ACHN (cell line): ENCODE data around the gene WASHC4.
"Not testable (repeated sequence)": the region's sequence is repeated elsewhere in the genome, so short reads cannot be mapped to it uniquely, and the experiment has no call there.

Experiments used
- DNase-seq: peaks from one replicate; pipeline ENCODE4 v3.0.0-alpha.2; 2015
- in situ Hi-C: cut with HindIII; loops from 2 replicates; pipeline ENCODE4 v1.10.0; 2017; ENCODE audit warnings: low sequenced_read_pairs, low pct_ligation_motif_present, low pct_unique_long_range_greater_than_20kb

Gene WASHC4

DNA sequence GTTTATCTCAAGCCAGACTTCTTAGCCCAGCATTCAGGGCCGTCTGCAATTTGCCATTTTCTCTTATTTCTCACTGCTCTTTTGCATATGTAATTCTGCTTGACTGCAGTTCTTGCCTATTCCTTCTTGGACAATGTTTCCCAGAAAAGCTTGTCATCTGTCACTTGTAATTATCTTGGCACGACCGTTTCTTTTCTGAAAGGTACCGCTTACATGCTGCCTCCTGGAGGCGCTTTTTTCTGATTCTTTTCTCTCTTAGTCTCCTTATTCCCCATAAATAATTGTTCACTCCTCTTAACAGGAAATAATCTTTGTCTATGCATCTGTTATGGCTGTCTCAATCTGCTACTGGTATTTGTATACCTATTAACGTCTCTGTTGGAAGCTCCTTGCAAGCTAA, 22.0 kb upstream of the WASHC4 start:
- in situ Hi-C loops: no loop called here
- DNase-seq: no peak

DNA sequence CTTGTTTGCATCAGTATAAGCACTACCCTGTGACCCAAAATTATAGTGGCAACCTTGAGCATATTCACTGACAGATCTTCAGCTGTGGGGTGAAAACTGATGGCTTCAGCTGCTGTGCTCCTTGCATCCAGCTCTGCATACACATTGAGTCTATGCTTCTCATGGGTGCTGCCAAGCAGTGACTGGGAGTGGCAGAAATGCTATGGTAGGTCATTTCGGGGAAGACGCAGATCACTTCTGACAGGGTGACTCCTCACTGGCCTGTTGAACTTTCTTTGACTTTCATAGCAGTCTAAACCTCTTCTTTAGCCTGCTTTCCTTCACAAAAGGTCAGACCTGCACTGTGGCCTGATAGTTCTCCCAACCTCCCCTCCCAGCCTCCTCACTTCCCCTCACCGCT, 17.7 kb upstream of the WASHC4 start:
- DNase-seq: no peak
- in situ Hi-C loops: no loop called here

DNA sequence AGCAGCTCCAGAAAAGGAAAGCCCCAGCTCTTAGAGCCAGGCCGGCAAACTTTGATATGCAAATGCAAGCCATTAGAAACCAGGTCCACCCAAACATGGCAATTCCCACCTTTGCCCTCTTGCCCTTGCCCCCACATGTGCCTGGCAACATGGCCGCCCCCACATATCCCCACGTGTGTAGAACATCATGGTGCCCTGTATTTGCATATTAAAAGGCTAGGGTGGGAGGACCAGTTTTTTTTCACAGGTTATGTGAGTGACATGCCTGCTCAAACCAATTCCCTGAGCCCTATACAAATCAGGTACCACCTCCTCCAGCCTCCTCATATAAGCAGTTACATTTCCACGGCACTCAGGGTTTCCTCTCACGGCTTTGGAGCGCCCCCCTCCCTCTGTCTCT, 17.2 kb upstream of the WASHC4 start:
- no peak for DNase-seq
- in situ Hi-C loops: no loop called here

DNA sequence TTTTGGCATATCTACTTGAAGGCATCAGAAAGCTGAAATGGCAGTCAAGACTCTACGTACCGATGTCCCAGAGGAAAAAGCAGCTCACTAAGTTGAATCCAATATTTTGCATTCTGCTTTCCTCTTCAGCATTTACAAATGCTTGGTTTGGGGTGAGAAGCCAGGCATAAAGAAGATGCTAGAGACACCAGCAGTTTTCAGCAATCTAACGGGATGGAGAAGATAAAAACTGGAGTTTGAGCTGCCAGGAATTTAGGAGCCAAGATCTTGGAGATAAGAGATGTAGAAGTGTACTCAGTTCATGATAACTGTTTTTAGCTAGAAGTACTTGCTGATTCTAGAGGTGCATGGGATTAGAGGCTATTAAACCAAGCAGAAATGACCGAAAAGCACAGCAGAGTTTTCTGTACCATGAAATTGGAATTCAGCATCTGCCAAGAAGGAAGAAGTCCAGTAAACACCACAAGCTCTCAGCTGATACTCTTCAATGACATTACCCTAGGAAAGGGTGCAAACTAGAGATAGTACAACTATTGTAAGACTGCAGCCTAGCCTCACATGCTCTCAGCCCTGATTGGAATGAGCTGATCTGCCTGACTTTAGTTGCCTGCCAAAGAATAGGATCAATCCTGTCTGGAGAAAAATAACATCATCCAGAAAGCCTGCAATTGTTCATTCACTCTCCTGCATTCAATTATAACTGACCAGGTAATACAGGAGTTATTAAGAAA, 15.9 kb upstream of the WASHC4 start:
- DNase-seq: no peak
- in situ Hi-C loops: no loop called here

DNA sequence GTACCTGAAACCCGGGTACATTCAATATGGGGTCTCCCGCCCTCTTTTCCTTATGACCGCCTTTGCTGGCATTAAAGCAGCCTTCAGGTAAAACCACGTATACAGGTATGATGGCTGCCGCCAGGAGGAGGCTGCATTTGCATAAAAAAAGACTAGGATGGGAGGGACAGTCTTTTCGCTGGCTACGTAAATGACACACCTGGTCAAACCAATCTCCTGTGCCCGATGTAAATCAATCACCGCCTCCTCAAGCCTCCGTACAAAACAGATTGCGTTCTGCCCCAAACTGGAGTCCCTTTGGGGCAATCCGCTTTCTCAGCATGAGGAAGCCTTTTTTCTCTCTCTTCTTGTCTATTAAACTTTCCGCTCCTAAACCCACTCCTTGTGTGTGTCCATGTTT, 15.2 kb upstream of the WASHC4 start:
- in situ Hi-C loops: no loop called here
- DNase-seq: no peak

DNA sequence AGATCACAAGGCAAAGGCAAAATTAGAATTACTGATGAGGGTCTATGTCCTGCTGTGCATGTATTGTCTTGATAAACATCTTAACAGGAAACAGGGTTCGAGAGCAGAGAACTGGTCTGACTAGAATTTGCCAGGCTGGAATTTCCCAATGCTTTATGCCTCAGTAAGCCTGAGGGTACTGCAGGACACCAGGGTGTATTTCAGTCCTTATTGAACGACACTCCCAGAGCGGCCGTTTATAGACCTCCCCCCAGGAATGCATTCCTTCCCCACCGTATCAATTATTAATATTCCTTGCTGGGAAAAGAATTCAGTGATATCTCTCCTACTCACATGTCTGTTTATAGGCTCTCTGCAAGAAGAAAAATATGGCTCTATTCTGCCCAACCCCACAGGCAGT, 12.2 kb upstream of the WASHC4 start:
- in situ Hi-C loops, DNase-seq: not testable (repeated sequence)

DNA sequence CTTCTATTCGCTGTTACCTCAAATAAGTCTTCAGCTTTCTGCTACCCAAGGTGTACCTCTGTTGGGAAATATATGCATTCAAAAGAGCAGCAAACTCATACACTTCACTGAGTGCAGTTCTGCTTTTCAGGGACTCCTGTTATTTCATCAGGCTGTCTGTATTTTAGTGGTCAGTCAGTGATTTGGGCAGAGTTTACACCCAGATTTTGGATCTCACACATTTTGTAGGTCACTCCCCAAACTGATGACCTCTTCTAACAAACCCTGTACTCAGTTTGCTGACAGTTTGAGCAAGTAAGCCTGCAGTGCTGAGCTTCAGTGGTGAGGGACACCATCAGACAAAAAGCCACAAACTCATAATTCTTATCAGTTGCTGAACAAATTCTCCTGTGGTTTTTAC, 8.2 kb upstream of the WASHC4 start:
- DNase-seq: no peak
- in situ Hi-C loops: no loop called here

DNA sequence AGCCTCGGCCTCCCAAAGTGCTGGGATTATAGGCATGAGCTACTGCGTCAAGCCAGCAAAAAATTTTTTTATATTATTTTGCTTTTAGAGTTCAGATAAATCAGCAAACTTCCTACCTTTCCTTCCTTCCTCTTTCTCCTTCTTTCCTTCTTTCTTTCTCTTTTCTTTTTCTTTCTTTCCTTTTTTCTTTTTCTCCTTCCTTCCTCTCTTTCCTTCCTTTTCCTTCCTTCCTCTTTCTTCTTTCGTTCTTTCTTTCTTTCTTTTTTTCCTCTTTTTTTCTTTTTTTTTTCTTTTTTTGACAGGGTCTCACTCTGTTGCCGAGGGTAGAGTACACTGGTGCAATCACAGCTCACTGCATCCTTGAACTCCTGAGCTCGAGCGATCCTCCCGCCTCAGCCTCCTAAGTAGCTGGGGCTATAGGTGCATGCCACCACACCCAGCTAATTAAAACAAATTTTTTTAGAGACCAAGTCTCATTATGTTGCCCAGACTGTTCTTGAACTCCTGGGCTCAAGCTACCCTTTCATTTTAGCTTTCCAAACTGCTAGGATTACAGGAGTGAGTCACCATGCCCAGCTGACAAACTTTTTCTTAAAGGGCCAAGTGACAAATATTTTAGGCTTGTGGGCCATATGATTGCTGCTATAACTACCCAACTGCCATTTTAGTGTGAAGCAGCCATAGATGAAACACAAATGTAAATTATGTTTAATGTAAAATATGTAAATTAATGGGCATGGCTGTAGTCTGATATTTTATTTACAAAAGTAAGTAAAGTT, 7.1 kb upstream of the WASHC4 start:
- peak; percentile 56 for DNase-seq
- in situ Hi-C loops: no loop called here

DNA sequence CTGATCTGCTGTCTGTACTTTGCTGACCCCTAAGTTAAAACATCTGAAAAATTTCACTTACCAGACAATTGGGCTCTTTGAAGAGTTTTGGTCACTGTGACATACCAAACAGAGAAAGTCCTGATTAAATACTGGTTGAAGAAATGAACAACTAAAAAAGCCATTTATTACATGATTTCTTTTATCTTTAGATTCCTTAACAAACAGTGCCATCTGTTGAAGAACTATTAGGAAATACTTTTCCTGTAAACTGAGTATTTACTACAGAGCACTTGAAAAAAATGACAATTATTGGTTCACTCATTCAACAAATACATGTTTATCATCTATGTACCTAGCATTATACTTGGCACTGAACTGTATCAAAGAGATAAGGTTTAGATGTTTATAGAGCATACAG, 6.5 kb upstream of the WASHC4 start:
- DNase-seq: peak; percentile 41
- in situ Hi-C loops: no loop called here

DNA sequence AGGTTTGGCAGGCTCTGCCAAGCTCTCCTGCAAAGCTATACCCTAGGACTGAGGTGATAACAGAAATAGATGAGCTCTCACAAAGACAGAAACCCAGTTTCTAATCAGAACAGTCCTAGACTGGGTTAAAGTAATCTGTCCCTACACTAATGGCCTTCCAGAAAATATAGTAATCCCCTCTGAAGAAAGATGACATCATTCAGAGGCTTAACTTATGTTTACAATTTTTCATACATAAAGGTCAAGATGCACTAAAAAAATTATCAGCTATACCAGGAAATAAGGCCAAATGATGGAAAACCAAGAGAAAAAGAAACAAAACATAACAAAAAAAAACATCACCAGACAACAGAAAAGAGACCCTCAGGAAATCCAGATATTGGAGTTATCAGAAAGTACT, 4.9 kb upstream of the WASHC4 start:
- DNase-seq: no peak
- in situ Hi-C loops: no loop called here

DNA sequence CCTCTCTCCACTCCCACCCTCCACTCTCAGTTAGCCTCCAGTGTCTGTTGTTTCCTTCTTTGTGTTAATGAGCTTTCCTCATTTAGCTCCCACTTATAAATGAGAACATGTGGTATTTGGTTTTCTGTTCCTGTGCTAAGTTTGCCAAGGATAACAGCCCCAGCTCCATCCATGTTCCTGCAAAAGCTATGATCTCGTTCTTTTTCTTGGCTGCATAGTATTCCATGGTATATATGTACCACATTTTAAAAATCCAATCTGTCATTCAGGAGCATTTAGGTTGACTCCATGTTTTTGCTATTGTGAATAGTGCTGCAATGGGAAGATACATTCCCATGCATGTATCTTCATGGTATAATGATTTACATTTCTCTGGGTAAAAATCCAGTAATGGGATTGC, 2.8 kb upstream of the WASHC4 start:
- in situ Hi-C loops: no loop called here
- DNase-seq: no peak

DNA sequence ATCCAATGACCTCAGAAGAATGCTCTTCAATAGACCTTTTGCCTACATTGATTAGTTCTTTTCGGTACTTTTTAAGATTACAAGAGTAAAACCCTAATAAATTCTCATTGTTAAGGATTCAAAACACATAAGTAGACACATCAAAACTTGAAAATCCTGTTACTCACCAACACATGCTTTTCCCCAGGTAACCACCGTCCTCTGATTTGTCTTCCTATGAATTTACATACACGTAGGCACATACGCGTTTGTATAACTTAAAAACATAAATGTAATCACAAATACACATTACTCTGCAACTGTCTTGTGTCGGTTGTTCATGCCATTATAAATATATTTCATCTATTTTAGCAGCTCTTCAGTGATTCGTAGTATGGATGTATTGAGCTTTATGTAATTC, 910 bp upstream of the WASHC4 start:
- peak; percentile 17 for DNase-seq
- in situ Hi-C loops: no loop called here

DNA sequence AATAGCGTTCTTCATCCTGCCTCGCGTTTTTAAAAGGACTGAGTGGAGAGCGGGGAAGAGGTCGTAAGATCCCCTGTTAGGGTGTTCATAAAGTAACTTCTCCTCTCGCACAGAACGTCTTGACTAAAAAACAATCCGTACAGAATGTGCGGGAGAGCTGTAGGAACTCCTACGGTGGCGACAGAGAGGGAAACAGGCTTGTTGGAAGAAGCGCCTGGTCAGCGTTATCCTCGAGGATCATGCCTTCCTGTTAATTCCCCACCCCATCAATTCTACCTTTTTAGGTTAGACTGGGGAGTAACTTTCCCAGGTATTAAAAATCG, 399 bp upstream of the WASHC4 start:
- DNase-seq: peak; percentile 71

DNA sequence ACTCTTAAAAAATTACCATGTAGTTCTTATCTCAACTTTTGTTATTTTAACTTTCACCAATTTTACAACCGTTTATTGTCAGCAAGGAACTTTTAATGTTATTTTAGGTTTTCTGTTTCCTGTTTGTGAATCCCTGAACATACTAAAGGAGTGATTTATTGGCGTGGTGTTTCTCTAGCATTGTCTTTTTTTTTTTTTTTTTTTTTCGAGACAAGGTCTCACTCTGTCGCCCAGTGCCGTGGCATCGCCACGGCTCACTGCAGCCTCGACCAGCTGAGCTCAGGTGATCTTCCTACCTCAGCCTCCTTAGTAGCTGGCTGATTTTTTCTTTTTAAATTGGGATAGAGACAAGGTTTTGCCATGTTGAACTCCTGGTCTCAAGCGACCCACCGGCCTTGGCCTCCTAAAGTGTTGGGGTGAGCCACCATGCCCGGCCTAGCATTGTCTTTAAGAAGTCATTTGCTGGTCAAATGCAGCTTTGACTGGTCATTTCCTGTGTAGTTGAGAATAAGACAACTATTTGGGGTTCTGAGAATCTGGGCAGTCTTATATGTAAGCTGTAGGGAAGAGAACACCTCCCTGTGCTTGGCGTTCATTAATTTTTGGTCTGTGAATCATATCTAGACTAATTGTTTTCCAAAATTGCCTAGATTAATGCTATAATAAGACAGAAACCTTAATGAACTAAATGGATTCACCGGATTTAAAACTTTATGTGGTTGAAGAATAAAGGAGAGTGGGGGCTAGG, 2.1 kb downstream of the WASHC4 start:
- in situ Hi-C loops: no loop called here
- peak; percentile 70 for DNase-seq

More for the DNA sequence above, 399 bp upstream of the WASHC4 start:
- in situ Hi-C loops: no loop called here

DNA sequence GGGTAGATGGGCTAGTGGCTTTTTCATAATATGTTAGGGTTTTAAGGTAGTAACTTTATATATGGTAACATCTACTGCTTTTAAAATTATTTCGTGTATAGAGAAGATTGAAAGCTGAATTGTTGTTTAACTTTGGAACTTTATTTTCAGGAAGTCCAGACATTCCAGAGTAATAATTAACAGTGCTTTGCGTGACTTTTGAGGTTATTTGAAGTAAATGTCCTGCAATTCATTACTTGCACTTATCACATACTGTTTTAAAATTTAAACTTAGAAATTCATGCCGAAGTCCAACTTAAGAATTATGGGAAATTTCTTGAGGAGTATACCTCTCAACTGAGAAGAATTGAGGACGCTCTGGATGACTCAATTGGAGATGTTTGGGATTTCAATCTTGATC, 3.3 kb downstream of the WASHC4 start:
- peak; percentile 55 for DNase-seq
- in situ Hi-C loops: no loop called here

DNA sequence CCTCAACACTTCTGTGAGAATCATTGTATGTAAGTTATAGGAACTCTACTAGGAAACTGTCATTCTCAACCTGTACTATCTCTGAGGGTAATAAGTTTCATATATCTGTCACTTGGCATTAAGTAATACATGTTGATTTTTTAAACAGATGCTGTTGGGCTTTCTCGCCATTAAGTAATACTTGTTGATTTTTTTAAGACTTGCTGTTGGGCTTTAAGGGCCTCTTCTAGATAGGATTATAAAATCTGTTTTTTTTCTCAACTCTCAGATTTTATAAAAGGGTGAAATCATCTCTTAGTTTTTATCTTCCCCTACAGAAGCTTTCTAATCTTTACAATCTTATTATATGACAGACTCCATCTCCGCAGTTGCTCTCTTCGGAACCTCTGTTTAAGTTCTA, 5.6 kb downstream of the WASHC4 start:
- in situ Hi-C loops: no loop called here

DNA sequence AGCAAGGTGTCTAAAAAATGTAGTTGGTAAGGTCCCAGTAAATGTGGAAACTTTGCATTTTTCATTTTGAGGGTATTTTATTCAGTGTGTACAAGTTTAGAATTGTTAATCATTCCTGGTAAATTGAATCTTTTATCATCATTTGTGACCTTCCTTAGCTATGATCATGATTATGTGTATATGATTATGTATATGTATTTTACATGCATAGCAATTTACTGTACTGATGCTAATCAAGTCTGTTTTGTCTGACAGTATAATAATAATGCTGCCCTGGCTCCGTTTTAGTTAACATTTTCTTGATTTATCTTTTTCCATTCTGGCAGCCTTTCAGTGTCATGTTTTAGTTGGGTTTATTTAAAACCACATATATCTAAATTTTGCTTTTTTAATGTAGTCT, 9.4 kb downstream of the WASHC4 start:
- in situ Hi-C loops: no loop called here
- no peak for DNase-seq

More for the DNA sequence above, 5.6 kb downstream of the WASHC4 start:
- no peak for DNase-seq

DNA sequence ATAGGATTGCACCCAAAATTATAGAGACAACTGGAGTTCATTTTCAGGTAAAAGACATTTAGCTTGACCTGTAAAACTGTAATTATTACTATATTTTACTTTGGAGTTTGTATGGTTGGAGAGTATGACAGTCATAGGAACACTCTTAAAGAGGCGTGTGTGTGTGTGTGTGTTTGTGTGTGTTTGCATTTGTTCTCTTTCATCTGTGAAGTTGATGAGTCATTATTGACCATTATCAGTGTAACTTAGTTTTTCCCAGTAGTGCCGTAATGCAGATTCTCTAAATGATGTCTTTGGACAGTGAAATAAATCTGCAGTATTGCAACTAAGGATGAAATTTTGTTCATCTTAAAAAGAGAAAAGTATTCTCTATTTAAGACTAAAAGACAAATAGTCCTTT, 13.0 kb downstream of the WASHC4 start:
- no peak for DNase-seq
- in situ Hi-C loops: no loop called here

DNA sequence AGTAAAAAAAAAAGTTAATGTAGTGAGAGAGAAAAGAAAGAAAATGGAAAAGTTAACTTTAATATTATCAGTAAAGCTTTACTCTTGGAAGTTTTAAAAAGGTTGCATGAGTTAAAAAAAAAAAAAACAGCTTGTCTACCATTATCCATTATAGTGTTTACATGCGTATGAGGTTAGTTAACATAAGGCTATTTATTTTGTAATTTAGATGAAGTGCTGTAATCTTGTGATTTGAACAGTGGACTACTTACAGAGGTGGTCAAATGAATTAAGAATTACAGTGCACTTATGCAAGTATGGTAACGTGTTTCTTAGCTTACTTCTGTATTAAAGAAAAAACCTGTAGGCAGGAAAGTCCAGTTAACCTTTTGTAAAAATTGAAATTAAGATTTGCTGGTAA, 30.7 kb downstream of the WASHC4 start:
- DNase-seq: no peak
- in situ Hi-C loops: no loop called here
